WTC11 (cell line): ENCODE data around the gene KLC4.

Experiments used
- ATF6 ChIP-seq: sonication (generic); formaldehyde crosslinking; IDR thresholded peaks from 2 replicates; pipeline ENCODE4 v1.8.1; 2023; ENCODE audit warnings: mild to moderate bottlenecking, missing genetic modification reagents
- CTCF ChIP-seq: fragments of 200-600 bp; IDR thresholded peaks from 2 replicates; pipeline ENCODE4 v1.8.0; 2022; ENCODE audit warnings: antibody characterized with exemption
- E2F4 ChIP-seq: sonication (generic); formaldehyde crosslinking; IDR thresholded peaks from 2 replicates; pipeline ENCODE4 v1.8.1; 2022; ENCODE audit warnings: low read depth, mild to moderate bottlenecking, moderate library complexity, missing genetic modification reagents, borderline replicate concordance
- E2F5 ChIP-seq: sonication (generic); formaldehyde crosslinking; IDR thresholded peaks from 2 replicates; pipeline ENCODE4 v1.8.1; 2022; ENCODE audit warnings: mild to moderate bottlenecking, moderate library complexity, missing genetic modification reagents
- ELF4 ChIP-seq: sonication (generic); formaldehyde crosslinking; IDR thresholded peaks from 2 replicates; pipeline ENCODE4 v1.8.1; 2022; ENCODE audit warnings: low read depth, mild to moderate bottlenecking, moderate library complexity, missing genetic modification reagents
- FOXJ3 ChIP-seq: sonication (generic); formaldehyde crosslinking; IDR thresholded peaks from 2 replicates; pipeline ENCODE4 v1.9.0; 2021; ENCODE audit warnings: missing genetic modification reagents, mild to moderate bottlenecking, borderline replicate concordance
- GABPB1 ChIP-seq: sonication (generic); formaldehyde crosslinking; IDR thresholded peaks from 2 replicates; pipeline ENCODE4 v1.8.1; 2023; ENCODE audit warnings: mild to moderate bottlenecking, missing genetic modification reagents
- GRHL2 ChIP-seq: fragments of 250-450 bp; sonication (Bioruptor Pico); IDR thresholded peaks from 2 replicates; pipeline ENCODE4 v1.8.0; 2022; ENCODE audit warnings: mild to moderate bottlenecking, moderate library complexity; ENCODE audit not compliant: insufficient replicate concordance, severe bottlenecking
- MAX ChIP-seq: sonication (generic); formaldehyde crosslinking; IDR thresholded peaks from 2 replicates; pipeline ENCODE4 v1.8.0; 2022; ENCODE audit warnings: mild to moderate bottlenecking, missing genetic modification reagents
- ZNF138 ChIP-seq: sonication (generic); formaldehyde crosslinking; conservative IDR thresholded peaks from 2 replicates; pipeline ENCODE4 v1.8.1; 2022; ENCODE audit warnings: mild to moderate bottlenecking, moderate library complexity, missing genetic modification reagents
- ZNF263 ChIP-seq: sonication (generic); formaldehyde crosslinking; IDR thresholded peaks from 2 replicates; pipeline ENCODE4 v1.8.1; 2022; ENCODE audit warnings: low read depth, mild to moderate bottlenecking, moderate library complexity, missing genetic modification reagents
- ZNF512 ChIP-seq: sonication (generic); formaldehyde crosslinking; IDR thresholded peaks from 2 replicates; pipeline ENCODE4 v1.8.1; 2022; ENCODE audit warnings: missing genetic modification reagents, borderline replicate concordance
- ZSCAN18 ChIP-seq: fragments of 250-450 bp; sonication (Bioruptor Pico); IDR thresholded peaks from 2 replicates; pipeline ENCODE4 v2.1.2; 2022; ENCODE audit warnings: mild to moderate bottlenecking, moderate library complexity

GRCh38 chr6:43021270-43022047, 38.0 kb upstream of the KLC4 start, which contains the start of gene RRP36:
- TF ChIP-seq CTCF (no peak), E2F5 (no peak; the same call in 1 of the 2 replicates), ELF4 (CRISPR knock-in tag) (no peak), MAX (no peak), ZSCAN18 (no peak), FOXJ3 (CRISPR knock-in tag) (no peak), GRHL2 (no peak), ZNF138 (CRISPR knock-in tag) (no peak), ZNF512 (no peak), GABPB1 (CRISPR knock-in tag) (peak; percentile 67), ATF6 (CRISPR knock-in tag) (no peak), E2F4 (CRISPR knock-in tag) (no peak), ZNF263 (no peak)
